ENCODE results near the gene PVR.

PVR gene

GRCh38 chr19:44645407-44646048 lies 1.8 kb downstream of the PVR start (continued):
- TF ChIP-seq, protein P1, sequence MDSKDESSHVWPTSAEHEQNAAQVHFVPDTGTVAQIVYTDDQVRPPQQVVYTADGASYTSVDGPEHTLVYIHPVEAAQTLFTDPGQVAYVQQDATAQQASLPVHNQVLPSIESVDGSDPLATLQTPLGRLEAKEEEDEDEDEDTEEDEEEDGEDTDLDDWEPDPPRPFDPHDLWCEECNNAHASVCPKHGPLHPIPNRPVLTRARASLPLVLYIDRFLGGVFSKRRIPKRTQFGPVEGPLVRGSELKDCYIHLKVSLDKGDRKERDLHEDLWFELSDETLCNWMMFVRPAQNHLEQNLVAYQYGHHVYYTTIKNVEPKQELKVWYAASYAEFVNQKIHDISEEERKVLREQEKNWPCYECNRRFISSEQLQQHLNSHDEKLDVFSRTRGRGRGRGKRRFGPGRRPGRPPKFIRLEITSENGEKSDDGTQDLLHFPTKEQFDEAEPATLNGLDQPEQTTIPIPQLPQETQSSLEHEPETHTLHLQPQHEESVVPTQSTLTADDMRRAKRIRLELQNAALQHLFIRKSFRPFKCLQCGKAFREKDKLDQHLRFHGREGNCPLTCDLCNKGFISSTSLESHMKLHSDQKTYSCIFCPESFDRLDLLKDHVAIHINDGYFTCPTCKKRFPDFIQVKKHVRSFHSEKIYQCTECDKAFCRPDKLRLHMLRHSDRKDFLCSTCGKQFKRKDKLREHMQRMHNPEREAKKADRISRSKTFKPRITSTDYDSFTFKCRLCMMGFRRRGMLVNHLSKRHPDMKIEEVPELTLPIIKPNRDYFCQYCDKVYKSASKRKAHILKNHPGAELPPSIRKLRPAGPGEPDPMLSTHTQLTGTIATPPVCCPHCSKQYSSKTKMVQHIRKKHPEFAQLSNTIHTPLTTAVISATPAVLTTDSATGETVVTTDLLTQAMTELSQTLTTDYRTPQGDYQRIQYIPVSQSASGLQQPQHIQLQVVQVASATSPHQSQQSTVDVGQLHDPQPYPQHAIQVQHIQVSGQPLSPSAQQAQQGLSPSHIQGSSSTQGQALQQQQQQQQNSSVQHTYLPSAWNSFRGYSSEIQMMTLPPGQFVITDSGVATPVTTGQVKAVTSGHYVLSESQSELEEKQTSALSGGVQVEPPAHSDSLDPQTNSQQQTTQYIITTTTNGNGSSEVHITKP (tag by site-specific recombination; IDR thresholded peaks at IDR 0.05), result peak; percentile 25; the same call in 1 of the 2 replicates

- TF ChIP-seq ZNF768 (tag by site-specific recombination; IDR thresholded peaks at IDR 0.05) (0 out of 2 replicates have a peak, but pooled peaks have one; percentile 39), ZNF311 (tag by site-specific recombination; IDR thresholded peaks at IDR 0.05; ENCODE audit: borderline replicate concordance) (no peak), ZNF423 (tag by site-specific recombination; IDR thresholded peaks at IDR 0.05) (no peak), ZNF837 (tag by site-specific recombination; IDR thresholded peaks at IDR 0.05) (no peak), ZFP3 (tag by site-specific recombination; IDR thresholded peaks at IDR 0.05; ENCODE audit: low read depth) (no peak), HOXA7 (CRISPR knock-in tag; IDR thresholded peaks at IDR 0.05; ENCODE audit: borderline replicate concordance) (no peak)
- ChIA-PET POLR2A (interaction anchor here (0.6 to 1.3 kb wide), 2 partner anchors 31 to 63 kb away, joined by 3 to 4 read pairs; no protein-coding TSS in a partner anchor), CTCF (interaction anchor here (0.7 to 1.3 kb wide), 4 partner anchors 11 to 75 kb away, joined by 3 to 6 read pairs (median 4); no protein-coding TSS in a partner anchor)
- Histone ChIP-seq H3K9me3 (ENCODE audit: control insufficient read depth, insufficient read depth, low read depth, low read length) (no peaks in the 10 kb centered on the region), H3K36me3 (ENCODE audit: control insufficient read depth in 2 of 2, insufficient read depth in 1 of 2, low read length in 2 of 2) (peaks cover 30 to 43% of the 10 kb centered on the region in 2 experiments), H3K4me1 (ENCODE audit: control insufficient read depth, insufficient read depth, low read length) (no peaks in the 10 kb centered on the region), H3K4me3 (ENCODE audit: low read depth, low read length) (no peak overlapping the region), H3K27ac (ENCODE audit: extremely low read depth, low read depth, low read length) (no peak overlapping the region)
These were observed 2.3 kb downstream of the PVR start for GRCh38 chr19:44646049-44646416.

- Histone ChIP-seq H3K36me3 (ENCODE audit: control insufficient read depth in 2 of 2, insufficient read depth in 1 of 2, low read length in 2 of 2) (peaks cover 41 to 51% of the 10 kb centered on the region in 2 experiments), H3K4me3 (ENCODE audit: low read depth, low read length) (no peak overlapping the region), H3K27ac (ENCODE audit: extremely low read depth, low read depth, low read length) (no peak overlapping the region), H3K9me3 (ENCODE audit: control insufficient read depth, insufficient read depth, low read depth, low read length) (no peaks in the 10 kb centered on the region), H3K4me1 (ENCODE audit: control insufficient read depth, insufficient read depth, low read length) (no peaks in the 10 kb centered on the region)
- ChIA-PET POLR2A (no interaction called here), CTCF (interaction anchor here (3.0 kb wide), 1 partner anchor 10 kb away, joined by 10 read pairs; no protein-coding TSS in a partner anchor)
- TF ChIP-seq ZNF677 (tag by site-specific recombination; IDR thresholded peaks at IDR 0.05) (no peak), ZEB2 (tag by site-specific recombination; IDR thresholded peaks at IDR 0.05) (no peak), KLF1 (tag by site-specific recombination; IDR thresholded peaks at IDR 0.05) (no peak), ZNF416 (tag by site-specific recombination; IDR thresholded peaks at IDR 0.05) (no peak), ZBTB7A (tag by site-specific recombination; IDR thresholded peaks at IDR 0.05; ENCODE audit: low read depth) (no peak), ZNF692 (tag by site-specific recombination; IDR thresholded peaks at IDR 0.05) (no peak), ZNF843 (tag by site-specific recombination; IDR thresholded peaks at IDR 0.05) (no peak), ZNF518A (tag by site-specific recombination; conservative IDR thresholded peaks at IDR 0.05; ENCODE audit: low read depth) (no peak)
These were observed 3.4 kb downstream of the PVR start for GRCh38 chr19:44647144-44647543.

Data from HEK293 (cell line).